GM06990 (cell line): ENCODE data around the gene PGPEP1.

Source experiments
- DNase-seq: peaks from one replicate; pipeline ENCODE4 v3.0.0-alpha.2; 2011; ENCODE audit not compliant: insufficient read length; ENCODE audit errors: extremely low read depth
- H3K27me3 ChIP-seq: replicated peaks from 2 replicates; pipeline ENCODE4 v1.6.0; 2011; ENCODE audit warnings: low read length; ENCODE audit not compliant: control insufficient read depth, insufficient read depth
- H3K36me3 ChIP-seq: 2 replicates; pipeline ENCODE4 v1.5.1; 2011; ENCODE audit warnings: low read length; ENCODE audit not compliant: control insufficient read depth, insufficient read depth
- H3K4me3 ChIP-seq: replicated peaks from 2 replicates; pipeline ENCODE4 v1.5.1; 2011; ENCODE audit warnings: low read depth, mild to moderate bottlenecking, control low read depth, low read length
- CTCF ChIP-seq: IDR thresholded peaks from 2 replicates; pipeline ENCODE4 v1.5.1; 2011; ENCODE audit warnings: low read length, control low read depth, mild to moderate bottlenecking, inconsistent platforms; ENCODE audit not compliant: insufficient read depth, poor library complexity, severe bottlenecking

PGPEP1 gene

GRCh38 chr19:18309525-18310064 lies 30.8 kb upstream of the PGPEP1 start:
- Histone ChIP-seq H3K27me3 (no peaks in the 10 kb centered on the region), H3K4me3 (no peak overlapping the region), H3K36me3 (peaks cover 24% of the 10 kb centered on the region)
- TF ChIP-seq CTCF = no peak
- DNase-seq = no peak

GRCh38 chr19:18310118-18310909 lies 30.1 kb upstream of the PGPEP1 start:
- Histone ChIP-seq H3K27me3 (no peaks in the 10 kb centered on the region), H3K4me3 (no peak overlapping the region), H3K36me3 (peaks cover 24% of the 10 kb centered on the region)
- DNase-seq = no peak
- TF ChIP-seq CTCF = no peak

GRCh38 chr19:18310966-18311365 lies 29.4 kb upstream of the PGPEP1 start:
- no peak overlapping the region for H3K4me3 ChIP-seq

GRCh38 chr19:18311502-18312091 lies 28.8 kb upstream of the PGPEP1 start:
- no peak overlapping the region for H3K4me3 ChIP-seq
- TF ChIP-seq CTCF = no peak
- DNase-seq = no peak
- no peaks in the 10 kb centered on the region for H3K27me3 ChIP-seq
- peaks cover 24% of the 10 kb centered on the region for H3K36me3 ChIP-seq

More at GRCh38 chr19:18310966-18311365, 29.4 kb upstream of the PGPEP1 start:
- Histone ChIP-seq H3K27me3 (no peaks in the 10 kb centered on the region), H3K36me3 (peaks cover 24% of the 10 kb centered on the region)
- no peak for DNase-seq
- no peak for TF ChIP-seq CTCF

- DNase-seq = no peak
- no peak for TF ChIP-seq CTCF
- no peaks in the 10 kb centered on the region for H3K27me3 ChIP-seq
- H3K4me3 ChIP-seq = no peak overlapping the region
- H3K36me3 ChIP-seq = peaks cover 24% of the 10 kb centered on the region
Measured at GRCh38 chr19:18312092-18312534, 28.3 kb upstream of the PGPEP1 start.
